HG02852 (cell line): ENCODE measurements around the gene ITGB3.
A peak's percentile ranks its signal among the peaks of the same experiment; 100 is the strongest.
"Not testable (repeated sequence)": the region's sequence is repeated elsewhere in the genome, so short reads cannot be mapped to it uniquely, and the experiment has no call there.

Experiments
- ATAC-seq: cut with Tn5 transposase; IDR thresholded peaks from one replicate; pipeline ENCODE4 v1.9.1; 2021; ENCODE audit warnings: mild to moderate bottlenecking, moderate library complexity; ENCODE audit not compliant: unreplicated experiment

Gene ITGB3

GRCh38 chr17:47253541-47254402, at the start of gene ITGB3:
ITGB3 (plus strand) TSS chr17:47253827; CDS start chr17:47253862, 35 bp downstream.
- peak; percentile 78 for ATAC-seq

GRCh38 chr17:47203984-47204721, 49.5 kb upstream of the ITGB3 start:
- ATAC-seq: no peak

GRCh38 chr17:47204722-47205418, 48.8 kb upstream of the ITGB3 start:
- peak; percentile 48 for ATAC-seq

- ATAC-seq: peak; percentile 51
Observed at GRCh38 chr17:47205419-47205963, 48.1 kb upstream of the ITGB3 start.

- no peak for ATAC-seq
Observed at GRCh38 chr17:47207143-47208067, 46.2 kb upstream of the ITGB3 start.

GRCh38 chr17:47208744-47209488, 44.7 kb upstream of the ITGB3 start, which contains the start of gene MYL4:
MYL4 (plus strand) TSS chr17:47209348; CDS start chr17:47209423, 75 bp downstream.
- no peak for ATAC-seq

- no peak for ATAC-seq
Observed at GRCh38 chr17:47209499-47209898, 44.1 kb upstream of the ITGB3 start.

GRCh38 chr17:47210105-47210504, 43.5 kb upstream of the ITGB3 start:
- no peak for ATAC-seq

- no peak for ATAC-seq
Observed at GRCh38 chr17:47210779-47211178, 42.8 kb upstream of the ITGB3 start.

GRCh38 chr17:47212458-47212857, 41.2 kb upstream of the ITGB3 start:
- no peak for ATAC-seq

GRCh38 chr17:47213540-47213939, 40.1 kb upstream of the ITGB3 start:
- ATAC-seq: no peak

- ATAC-seq: no peak
Observed at GRCh38 chr17:47214931-47215330, 38.7 kb upstream of the ITGB3 start.

- ATAC-seq: not testable (repeated sequence)
Observed at GRCh38 chr17:47216821-47217220, 36.8 kb upstream of the ITGB3 start.

- ATAC-seq: not testable (repeated sequence)
Observed at GRCh38 chr17:47217279-47217678, 36.3 kb upstream of the ITGB3 start.

- no peak for ATAC-seq
Observed at GRCh38 chr17:47218896-47219430, 34.7 kb upstream of the ITGB3 start.

- ATAC-seq: no peak
Observed at GRCh38 chr17:47219621-47220475, 33.8 kb upstream of the ITGB3 start.

GRCh38 chr17:47220531-47220999, 33.1 kb upstream of the ITGB3 start:
- no peak for ATAC-seq

- ATAC-seq: no peak
Observed at GRCh38 chr17:47221154-47221553, 32.5 kb upstream of the ITGB3 start.
